Endothelial cell of umbilical vein (primary cell): ENCODE measurements around the gene RASGRP4. TPM values are rescaled to one million over a fixed set of nuclear protein-coding genes. Genes with fewer than 3 reads are reported as not detected.

Experiments
- BruUV-seq: library from RNA; stranded (reverse); fragments of 400-500 nt; replicated peaks from 2 replicates; lab custom pipeline; 2021; lab: Mats Ljungman, UMichigan
- CTCF ChIA-PET: fragments of 300-600, 350-600 bp; sonication (Branson Sonifier 250); formaldehyde crosslinking; loops from one replicate; lab custom pipeline; 2021; ENCODE audit warnings: antibody characterized with exemption, inconsistent platforms; lab: Charles Lee
- POLR2A ChIA-PET: fragments of 300-600, 350-600 bp; sonication (Branson Sonifier 250); formaldehyde crosslinking; loops from one replicate; lab custom pipeline; 2021; ENCODE audit warnings: antibody characterized with exemption, inconsistent platforms; lab: Charles Lee
- DNase-seq: peaks from one replicate; pipeline ENCODE4 v3.0.0-alpha.2; 2011; ENCODE audit warnings: low read depth, low spot score
- FAIRE-seq: peaks from 2 replicates; lab custom pipeline; 2011; peaks lifted over from hg19 to GRCh38; lab: Jason Lieb, UNC
- H2AFZ ChIP-seq: 2 replicates; pipeline ENCODE4 v1.6.0; 2012; ENCODE audit warnings: low read depth, low read length, control low read depth, inconsistent platforms
- H3K27ac ChIP-seq: 2 replicates; pipeline ENCODE4 v1.5.1; 2011; ENCODE audit warnings: low read depth, mild to moderate bottlenecking, control low read depth, low read length, moderate library complexity; ENCODE audit not compliant: insufficient read depth
- H3K27me3 ChIP-seq, 2 experiments: 2 replicates each; pipeline versions ENCODE4 v1.6.0 to v1.6.1; 2011; ENCODE audit warnings: low read length in 2 of 2, mixed read lengths in 1 of 2; ENCODE audit not compliant: control insufficient read depth in 2 of 2, insufficient read depth in 2 of 2
- H3K36me3 ChIP-seq, 2 experiments: 2 replicates in 1 of 2; 3 replicates in 1 of 2; pipeline ENCODE4 v1.5.1; 2011; ENCODE audit warnings: low read length in 2 of 2, mild to moderate bottlenecking in 1 of 2, moderate library complexity in 1 of 2; ENCODE audit not compliant: control insufficient read depth in 2 of 2, insufficient read depth in 2 of 2; ENCODE audit errors: extremely low read depth in 1 of 2
- H3K4me1 ChIP-seq: 3 replicates; pipeline ENCODE4 v1.5.1; 2011; ENCODE audit warnings: mild to moderate bottlenecking, low read length; ENCODE audit not compliant: control insufficient read depth, insufficient read depth; ENCODE audit errors: extremely low read depth
- H3K4me2 ChIP-seq: 2 replicates; pipeline ENCODE4 v1.6.1; 2011; ENCODE audit warnings: low read length, control low read depth, mixed read lengths; ENCODE audit not compliant: insufficient read depth
- H3K4me3 ChIP-seq, 3 experiments: fragments of 200-600 bp in 1 of 3; sonication (generic), shearing (Covaris generic) in 1 of 3; replicated peaks in 1 of 3; 2 replicates each; pipeline ENCODE4 v1.5.1; 2011 to 2016; ENCODE audit warnings: control low read depth in 3 of 3, low read length in 3 of 3, mild to moderate bottlenecking in 2 of 3, inconsistent platforms in 1 of 3, low read depth in 1 of 3, moderate library complexity in 1 of 3; ENCODE audit not compliant: insufficient read depth in 1 of 3
- H3K79me2 ChIP-seq: 2 replicates; pipeline ENCODE4 v1.6.0; 2012; ENCODE audit warnings: low read length, inconsistent platforms; ENCODE audit not compliant: control insufficient read depth, insufficient read depth
- H3K9ac ChIP-seq: replicated peaks from 2 replicates; pipeline ENCODE3; 2011; ENCODE audit warnings: low read length, control low read depth; ENCODE audit not compliant: insufficient read depth; ENCODE audit errors: extremely low read depth
- H3K9me1 ChIP-seq: replicated peaks from 3 replicates; pipeline ENCODE4 v1.6.0; 2011; ENCODE audit warnings: mild to moderate bottlenecking, low read length; ENCODE audit not compliant: control insufficient read depth, insufficient read depth; ENCODE audit errors: extremely low read depth
- H3K9me3 ChIP-seq: replicated peaks from 2 replicates; pipeline ENCODE4 v1.5.1; 2012; ENCODE audit warnings: low read length, inconsistent platforms; ENCODE audit not compliant: control insufficient read depth, insufficient read depth
- H4K20me1 ChIP-seq: replicated peaks from 2 replicates; pipeline ENCODE3; 2011; ENCODE audit warnings: mild to moderate bottlenecking, low read length; ENCODE audit not compliant: control insufficient read depth, insufficient read depth; ENCODE audit errors: extremely low read depth
- CTCF ChIP-seq, 2 donors: IDR thresholded peaks; 1 replicate in 1 of 2; 2 replicates in 1 of 2; pipeline ENCODE4 v1.5.1; 2011; ENCODE audit warnings: low read length in 2 of 2, mild to moderate bottlenecking in 2 of 2, moderate library complexity in 2 of 2, control low read depth in 1 of 2, inconsistent platforms in 1 of 2, low read depth in 1 of 2; ENCODE audit not compliant: insufficient read depth in 1 of 2; ENCODE audit errors: extremely low read depth in 1 of 2
- EZH2 ChIP-seq: IDR thresholded peaks from 2 replicates; pipeline ENCODE4 v1.6.1; 2012; ENCODE audit warnings: borderline replicate concordance, low read depth, mild to moderate bottlenecking, moderate library complexity, low read length, inconsistent platforms; ENCODE audit not compliant: severe bottlenecking
- FOS ChIP-seq: IDR thresholded peaks from 2 replicates; pipeline ENCODE4 v1.6.1; 2011; ENCODE audit warnings: mild to moderate bottlenecking, low read length, moderate library complexity, borderline replicate concordance; ENCODE audit not compliant: insufficient read depth
- GATA2 ChIP-seq: IDR thresholded peaks from 2 replicates; pipeline ENCODE4 v1.7.0; 2011; ENCODE audit warnings: low read depth, mild to moderate bottlenecking, moderate library complexity, mixed read lengths, low read length; ENCODE audit not compliant: insufficient read length, insufficient read depth
- JUN ChIP-seq: IDR thresholded peaks from 2 replicates; pipeline ENCODE4 v1.6.1; 2011; ENCODE audit warnings: borderline replicate concordance, low read depth; ENCODE audit not compliant: insufficient read length, insufficient read depth
- MAX ChIP-seq: IDR thresholded peaks from 2 replicates; pipeline ENCODE4 v1.6.1; 2011; ENCODE audit not compliant: insufficient read depth, insufficient read length
- MYC ChIP-seq: IDR thresholded peaks from one replicate; pipeline ENCODE4 v1.6.1; 2011; ENCODE audit warnings: mild to moderate bottlenecking, low read depth, low read length
- POLR2A ChIP-seq: IDR thresholded peaks from 2 replicates; pipeline ENCODE4 v1.6.1; 2012; ENCODE audit warnings: low read depth, mild to moderate bottlenecking, control low read depth, low read length
- POLR2AphosphoS5 ChIP-seq: IDR thresholded peaks from 2 replicates; pipeline ENCODE4 v1.6.1; 2012; ENCODE audit warnings: low read depth, mild to moderate bottlenecking, control low read depth, low read length, moderate library complexity; ENCODE audit not compliant: insufficient read depth
- dilution Hi-C: fragments of 300-500 bp; cut with MboI; formaldehyde crosslinking; loops from one replicate; pipeline ENCODE4 v1.15.0; 2019; ENCODE audit warnings: low sequenced_read_pairs; ENCODE audit not compliant: extremely low pct_ligation_motif_present
- intact Hi-C: fragments of 100-400 bp; cut with micrococcal nuclease; formaldehyde crosslinking; loops from one replicate; pipeline ENCODE4 v1.10.0; 2022
- polyA plus RNA-seq, 4 experiments: library from polyadenylated mRNA; depleted of rRNA in 3 of 4; stranded (reverse) in 3 of 4; unstranded in 1 of 4; fragments of >200 nt; gene quantifications; 2 replicates each; pipeline versions ENCODE4 v1.2.1 to v1.2.3, GENCODE V29; 2011 to 2012; ENCODE audit warnings: missing spikeins in 1 of 4
- total RNA-seq: library from RNA; stranded (reverse); gene quantifications from 2 replicates; pipeline ENCODE4 v1.2.3, GENCODE V29; 2021

Gene RASGRP4
- total and polyA plus RNA-seq, 2 donors (not counting 3 experiments of a cell fraction or from before 2014, with no cell fraction given): not detected

DNA sequence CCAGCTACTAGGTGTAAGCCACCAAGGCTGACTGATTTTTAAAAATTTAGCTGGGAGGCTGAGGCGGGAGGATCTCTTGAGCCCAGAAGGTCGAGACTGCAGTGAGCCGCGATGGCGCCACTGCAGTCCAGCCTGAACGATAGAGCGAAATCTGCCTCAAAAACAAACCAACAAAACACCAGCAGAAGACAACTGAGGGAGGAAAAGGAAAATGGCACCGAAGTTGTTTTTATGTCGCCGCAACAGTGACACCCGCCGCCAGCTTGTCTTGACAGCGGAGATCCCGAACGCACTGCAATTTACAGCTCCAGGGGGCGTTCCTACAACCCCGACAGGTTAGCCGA lies 23.4 kb downstream of the RASGRP4 start:
- TF ChIP-seq FOS (no peak), CTCF (IDR thresholded peaks at IDR 0.05; ENCODE audit: extremely low read depth in 1 of 2, insufficient read depth in 1 of 2, low read depth in 1 of 2, low read length in 2 of 2) (no peak), MYC (no peak), GATA2 (no peak), EZH2 (no peak), POLR2A (no peak), POLR2AphosphoS5 (no peak), JUN (no peak), MAX (no peak)
- no TSS peak for BruUV-seq
- ChIA-PET POLR2A (interaction anchor here (1.2 to 2.4 kb wide), 3 partner anchors 15 to 528 kb away, joined by 4 to 11 read pairs (median 9); partner anchors contain the start of genes GGN, MRPS12, PSMD8 and SARS2), CTCF (interaction anchor here (0.6 to 3.4 kb wide), 51 partner anchors 8 to 924 kb away, joined by 3 to 66 read pairs (median 4); partner anchors contain the start of genes C19orf33, CATSPERG, EIF3K and GGN)
- dilution Hi-C loops: no loop called here
- Histone ChIP-seq H3K9me3 (no peaks in the 10 kb centered on the region), H3K9me1 (no peaks in the 10 kb centered on the region), H3K36me3 (no peaks in the 10 kb centered on the region), H3K4me2 (peak overlapping the region; percentile 69), H3K9ac (no peak overlapping the region), H3K27me3 (no peaks in the 10 kb centered on the region), H3K4me3 (peak overlapping the region in 2 of 3 experiments; percentile 25 to 37), H4K20me1 (no peaks in the 10 kb centered on the region), H3K4me1 (peaks cover 2% of the 10 kb centered on the region), H3K27ac (no peak overlapping the region), H2AFZ (peak overlapping the region; percentile 88), H3K79me2 (no peaks in the 10 kb centered on the region)
- FAIRE-seq (no peak), DNase-seq (no peak)
- intact Hi-C loops: loop anchor here (2.0 to 10.0 kb wide), 4 partner anchors 28 to 302 kb away; partner anchors contain the start of gene PSMD8
